Measurements from ENCODE around the gene KLF7. TPM values are rescaled to one million over a fixed set of nuclear protein-coding genes. Genes with fewer than 3 reads are reported as not detected.
A peak's percentile ranks its signal among the peaks of the same experiment; 100 is the strongest.

The KLF7 gene
- total RNA-seq, 4 donors from 2014 or later = 23.0 to 76.3 (median 32.4) TPM

GRCh38 chr2:207044379-207045362 is 121.1 kb downstream of the KLF7 start:
- no peak for TF ChIP-seq CTCF (IDR thresholded peaks at IDR 0.05)
- ATAC-seq (ENCODE audit: low FRiP score) (no peak), DNase-seq (ENCODE audit: low spot score) (no peak)

GRCh38 chr2:207042841-207043240 is 122.9 kb downstream of the KLF7 start:
- no peak for TF ChIP-seq CTCF (IDR thresholded peaks at IDR 0.05)
- ATAC-seq (ENCODE audit: low FRiP score) (no peak), DNase-seq (ENCODE audit: low spot score) (no peak)

GRCh38 chr2:207041786-207042554 is 123.8 kb downstream of the KLF7 start:
- ATAC-seq (ENCODE audit: low FRiP score) (no peak), DNase-seq (ENCODE audit: low spot score) (no peak)
- TF ChIP-seq CTCF (IDR thresholded peaks at IDR 0.05) = no peak

- ATAC-seq (ENCODE audit: low FRiP score) = peak; percentile 28
- no peak for DNase-seq (ENCODE audit: low spot score)
- TF ChIP-seq CTCF (IDR thresholded peaks at IDR 0.05) = no peak
Measured at GRCh38 chr2:207041279-207041678, 124.5 kb downstream of the KLF7 start.

GRCh38 chr2:207040696-207041095 is 125.1 kb downstream of the KLF7 start:
- peak; percentile 54 for ATAC-seq (ENCODE audit: low FRiP score)
- no peak for DNase-seq (ENCODE audit: low spot score)
- TF ChIP-seq CTCF (IDR thresholded peaks at IDR 0.05) = no peak

GRCh38 chr2:207039225-207039624 is 126.5 kb downstream of the KLF7 start:
- ATAC-seq (ENCODE audit: low FRiP score) = no peak
- DNase-seq (ENCODE audit: low spot score) = no peak
- no peak for TF ChIP-seq CTCF (IDR thresholded peaks at IDR 0.05)

Measured in omental fat pad (tissue), 4 donors.